GM10266 (cell line): ENCODE data around the gene TENM4.

Experiments used
- DNase-seq: peaks from one replicate; pipeline ENCODE4 v3.0.0; 2012; ENCODE audit errors: extremely low spot score
- TF ChIP-seq, protein P1 (sequence below): IDR thresholded peaks from 2 replicates; pipeline ENCODE4 v1.5.1; 2012; ENCODE audit warnings: mild to moderate bottlenecking, low read depth; ENCODE audit not compliant: control insufficient read depth, insufficient read depth; ENCODE audit errors: missing control alignments

Gene TENM4

DNA sequence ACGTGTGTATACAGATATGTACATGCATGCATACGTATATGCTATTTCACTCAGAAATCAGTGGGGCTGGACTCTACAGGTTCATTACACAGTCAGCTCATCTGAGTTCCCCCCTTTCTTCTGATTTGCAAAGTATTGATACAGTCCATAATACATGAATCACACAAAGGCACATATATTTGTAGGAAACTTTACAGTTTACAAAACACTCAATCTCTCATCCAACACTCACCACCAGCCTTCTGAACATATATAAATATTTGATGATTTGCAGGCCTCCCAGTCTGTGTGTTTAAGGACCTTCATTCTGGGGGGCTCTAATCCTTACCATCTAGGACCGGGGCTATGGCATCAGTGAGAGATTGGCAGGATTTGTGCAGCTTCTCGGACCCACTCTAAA is 293.8 kb downstream of the TENM4 start:
- TF ChIP-seq, protein P1, sequence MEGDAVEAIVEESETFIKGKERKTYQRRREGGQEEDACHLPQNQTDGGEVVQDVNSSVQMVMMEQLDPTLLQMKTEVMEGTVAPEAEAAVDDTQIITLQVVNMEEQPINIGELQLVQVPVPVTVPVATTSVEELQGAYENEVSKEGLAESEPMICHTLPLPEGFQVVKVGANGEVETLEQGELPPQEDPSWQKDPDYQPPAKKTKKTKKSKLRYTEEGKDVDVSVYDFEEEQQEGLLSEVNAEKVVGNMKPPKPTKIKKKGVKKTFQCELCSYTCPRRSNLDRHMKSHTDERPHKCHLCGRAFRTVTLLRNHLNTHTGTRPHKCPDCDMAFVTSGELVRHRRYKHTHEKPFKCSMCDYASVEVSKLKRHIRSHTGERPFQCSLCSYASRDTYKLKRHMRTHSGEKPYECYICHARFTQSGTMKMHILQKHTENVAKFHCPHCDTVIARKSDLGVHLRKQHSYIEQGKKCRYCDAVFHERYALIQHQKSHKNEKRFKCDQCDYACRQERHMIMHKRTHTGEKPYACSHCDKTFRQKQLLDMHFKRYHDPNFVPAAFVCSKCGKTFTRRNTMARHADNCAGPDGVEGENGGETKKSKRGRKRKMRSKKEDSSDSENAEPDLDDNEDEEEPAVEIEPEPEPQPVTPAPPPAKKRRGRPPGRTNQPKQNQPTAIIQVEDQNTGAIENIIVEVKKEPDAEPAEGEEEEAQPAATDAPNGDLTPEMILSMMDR, result no peak
- no peak for DNase-seq

DNA sequence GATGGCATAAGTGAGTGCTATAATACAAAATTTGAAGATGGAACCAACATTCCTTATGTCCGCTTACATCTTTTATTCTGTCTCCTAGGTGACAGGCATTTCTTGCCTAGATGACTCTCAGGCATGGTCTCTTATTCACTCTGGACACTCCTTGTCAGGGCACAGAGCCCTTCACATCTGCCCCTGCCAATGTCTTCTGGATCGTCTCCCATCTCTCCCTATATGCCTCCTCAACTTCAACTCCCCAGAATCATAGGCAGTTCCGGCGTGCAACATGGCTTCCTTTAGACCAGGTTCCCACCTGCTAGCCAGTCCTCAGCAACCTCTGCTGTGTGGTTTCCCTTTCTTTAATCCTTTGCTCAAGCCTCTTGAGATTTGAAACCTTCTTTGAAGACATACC is 300.9 kb downstream of the TENM4 start:
- no peak for DNase-seq

DNA sequence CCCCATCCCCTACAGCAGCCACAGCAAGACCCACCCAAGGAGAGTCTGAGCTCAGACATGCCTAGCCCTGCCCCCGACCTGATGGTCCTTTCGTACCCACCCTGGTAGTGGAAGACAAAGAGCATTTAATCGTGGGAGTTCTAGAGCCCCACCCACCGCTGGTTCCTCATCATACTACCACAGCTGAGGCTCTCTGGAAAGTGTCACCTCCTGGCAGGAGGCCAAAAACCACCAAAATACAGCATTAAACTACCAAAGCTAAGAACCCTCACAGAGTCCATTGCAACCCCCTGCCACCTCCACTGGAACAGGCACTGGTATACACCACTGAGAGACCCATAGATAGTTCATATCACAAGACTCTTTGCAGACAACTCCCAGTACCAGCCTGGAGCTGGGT is 311.1 kb downstream of the TENM4 start:
- no peak for DNase-seq
- TF ChIP-seq, protein P1, result no peak

More for the DNA sequence above, 300.9 kb downstream of the TENM4 start:
- TF ChIP-seq, protein P1, result no peak

DNA sequence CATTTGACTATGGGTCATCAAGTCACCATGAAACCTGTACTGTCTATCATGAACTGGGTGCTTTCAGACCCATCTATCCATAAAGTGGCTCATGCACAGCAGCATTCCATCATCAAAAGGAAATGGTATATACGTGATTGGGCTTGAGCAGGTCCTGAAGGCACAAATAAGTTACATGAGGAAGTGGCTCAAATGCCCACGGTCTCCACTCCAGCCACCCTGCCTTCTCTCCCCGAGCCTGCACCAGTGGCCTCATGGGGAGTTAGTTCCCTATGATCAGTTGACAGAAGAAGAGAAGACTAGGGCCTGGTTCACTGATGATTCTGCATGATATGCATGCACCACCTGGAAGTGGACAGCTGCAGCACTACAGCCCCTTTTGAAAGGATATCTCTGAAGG is 312.5 kb downstream of the TENM4 start:
- TF ChIP-seq, protein P1, result no peak
- DNase-seq, result no peak

DNA sequence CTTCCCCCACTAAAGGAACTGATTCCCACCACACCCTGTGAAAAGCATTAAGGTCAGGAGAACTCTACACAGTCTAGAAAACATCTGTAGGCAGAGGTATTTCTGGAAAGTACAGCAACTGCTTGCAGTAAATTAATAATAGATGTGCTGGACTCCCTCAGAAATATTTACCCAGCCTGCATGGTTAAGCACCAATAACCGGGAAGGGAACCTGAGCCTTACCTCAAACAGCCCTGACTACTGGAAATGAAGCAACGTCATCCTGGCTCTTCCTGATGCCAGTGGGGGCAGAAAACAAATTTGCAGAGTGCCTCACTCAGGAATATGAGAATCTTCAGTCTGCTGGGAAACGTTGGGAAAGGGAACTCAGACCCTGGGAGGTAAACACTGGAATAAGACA is 318.1 kb downstream of the TENM4 start:
- DNase-seq, result no peak
- TF ChIP-seq, protein P1, result no peak

DNA sequence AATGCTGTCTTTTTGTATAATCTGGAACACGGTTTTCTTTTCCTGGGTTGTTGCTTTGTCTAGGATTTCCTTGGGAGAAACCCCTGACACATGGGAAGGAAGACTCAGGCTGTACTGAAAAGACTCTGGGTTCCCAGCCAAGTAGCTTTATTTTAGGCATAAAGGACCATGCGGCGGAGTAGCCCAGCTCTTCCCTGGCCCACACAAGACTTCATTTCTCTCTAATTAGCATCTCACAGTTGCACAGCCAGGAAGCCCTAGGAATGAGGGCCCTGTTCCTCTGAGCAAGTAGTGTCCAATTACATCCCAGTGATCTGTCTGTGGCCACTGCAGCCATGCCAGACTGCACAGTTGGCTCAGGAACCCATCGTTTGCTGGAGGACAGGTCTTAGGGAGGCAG is 319.5 kb downstream of the TENM4 start:
- TF ChIP-seq, protein P1, result no peak
- DNase-seq, result no peak

DNA sequence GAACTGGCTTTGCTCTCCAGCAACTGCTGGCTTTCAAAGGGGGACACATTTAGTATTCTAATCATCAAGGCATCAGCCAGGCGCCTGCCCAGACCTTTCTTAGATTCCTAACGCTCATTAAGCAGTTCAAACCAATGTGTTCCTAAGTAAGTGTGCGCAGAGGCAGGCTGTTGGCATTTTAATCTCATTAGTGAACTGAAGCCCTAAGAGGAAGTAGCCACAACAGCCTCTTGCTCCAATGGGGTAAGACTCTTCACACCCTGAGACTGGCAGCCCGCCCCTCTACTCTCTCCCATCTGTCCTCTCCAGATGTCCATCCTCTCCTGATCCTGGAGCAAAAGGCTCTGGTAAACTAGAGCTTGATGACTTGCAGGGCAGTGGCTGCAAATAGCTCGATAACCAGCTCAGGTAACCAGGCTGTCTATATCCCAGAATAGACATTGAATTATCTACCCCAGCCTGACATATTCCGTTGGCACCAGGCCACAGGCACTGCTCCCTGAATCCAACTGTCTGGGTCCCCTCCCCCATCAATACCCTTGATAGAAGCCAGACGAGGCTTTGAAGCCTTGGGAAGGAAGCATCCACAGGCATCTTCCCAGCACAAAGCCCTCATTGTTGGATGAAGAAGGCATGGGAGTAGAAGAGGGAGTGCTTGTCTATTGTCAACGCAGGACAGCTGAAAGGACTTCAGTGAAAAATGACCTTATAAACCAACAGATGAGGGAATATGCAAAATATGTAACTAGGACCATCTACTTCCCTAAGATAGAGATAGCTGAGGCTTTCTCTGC is 321.1 kb downstream of the TENM4 start:
- TF ChIP-seq, protein P1, result no peak
- DNase-seq, result no peak
